GM12865 (cell line): Measurements from ENCODE around the gene CYTH4.

Experiments used
- DNase-seq: peaks from one replicate; pipeline ENCODE4 v3.0.0; 2010; ENCODE audit warnings: low read depth
- H3K4me3 ChIP-seq: 2 replicates; pipeline ENCODE4 v1.5.1; 2011; ENCODE audit warnings: mild to moderate bottlenecking, low read depth, low read length, control low read depth
- TF ChIP-seq, protein P1 (sequence below): IDR thresholded peaks from 2 replicates; pipeline ENCODE4 v1.5.1; 2011; ENCODE audit warnings: low read length, control low read depth, low read depth, inconsistent platforms; ENCODE audit not compliant: insufficient read depth; ENCODE audit errors: missing control alignments

Gene CYTH4

DNA sequence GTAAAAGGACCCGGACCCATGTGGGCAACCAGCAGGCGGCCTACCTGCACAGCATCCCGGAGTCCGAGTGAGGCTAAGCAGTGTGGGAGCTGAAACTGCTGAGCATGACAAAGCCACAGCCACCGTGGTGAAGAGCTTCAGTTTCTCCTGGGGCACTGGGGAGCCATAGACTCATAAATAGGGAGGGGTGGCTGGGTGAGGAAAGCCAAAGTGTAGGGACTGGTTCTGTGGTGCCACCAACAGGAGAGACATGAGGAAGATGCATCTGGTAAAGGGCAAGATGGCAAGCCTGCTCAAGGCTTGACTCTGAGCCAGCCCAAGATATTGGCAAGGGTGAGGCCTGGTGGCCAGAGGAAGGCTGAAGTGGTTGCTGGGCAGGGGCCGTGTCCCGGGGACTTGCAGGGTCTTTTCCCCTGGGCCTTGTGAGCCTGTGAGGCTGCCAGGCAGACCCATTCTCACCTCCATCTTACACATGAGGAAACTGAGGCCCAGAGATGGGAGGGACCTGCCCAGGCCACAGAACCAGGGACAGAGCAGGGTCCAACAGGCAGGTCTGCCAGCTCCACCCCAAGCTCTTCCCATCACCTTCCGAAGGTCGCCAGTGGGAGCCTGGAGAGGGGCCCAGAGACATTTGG lies 30.4 kb downstream of the CYTH4 start:
- no peak for DNase-seq

DNA sequence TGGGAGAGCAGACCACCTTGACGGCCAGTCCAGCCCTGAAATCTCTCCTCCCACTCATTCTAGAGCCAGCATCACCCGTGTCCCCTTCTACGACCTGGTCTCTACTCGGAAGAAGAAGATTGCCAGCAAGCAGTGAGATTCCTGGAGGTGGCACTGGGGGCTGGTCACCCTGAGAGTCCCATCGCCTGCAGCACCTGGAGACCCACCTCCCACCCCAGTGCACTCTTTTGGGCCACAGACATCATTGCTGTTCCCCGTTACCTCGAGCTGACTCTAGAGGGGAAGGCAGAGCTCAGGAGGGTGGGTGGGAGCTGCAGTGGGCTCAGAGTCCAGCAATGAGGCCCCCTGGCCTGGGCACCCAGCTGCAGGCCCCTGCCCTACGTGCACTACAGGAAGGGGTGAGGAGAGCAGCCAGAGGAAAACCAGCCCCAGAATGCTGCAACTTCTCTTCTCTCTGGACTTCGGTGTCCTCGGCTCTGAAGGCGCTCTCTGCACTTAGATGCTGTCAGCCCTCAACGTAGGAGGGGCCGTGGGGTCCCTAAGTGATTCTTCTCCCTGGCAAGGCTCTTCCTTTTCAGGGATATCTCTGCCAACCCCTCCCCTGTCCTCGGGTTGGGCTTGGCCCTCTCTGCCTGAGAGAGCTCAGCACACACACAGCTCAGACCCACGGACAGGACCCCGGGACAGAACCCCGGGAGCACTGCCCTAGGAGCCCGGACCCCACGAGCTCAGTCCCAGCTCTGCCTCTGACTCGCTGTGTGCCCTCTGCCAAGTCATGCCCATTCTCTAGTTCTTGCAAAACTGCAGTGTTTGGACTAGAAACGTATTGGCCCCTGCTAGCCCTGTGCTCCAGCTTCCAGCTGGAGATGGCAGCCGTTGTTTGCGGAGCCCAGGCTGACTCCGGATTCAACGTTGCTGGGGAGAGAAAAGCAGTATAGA lies 31.3 kb downstream of the CYTH4 start:
- TF ChIP-seq, protein P1, sequence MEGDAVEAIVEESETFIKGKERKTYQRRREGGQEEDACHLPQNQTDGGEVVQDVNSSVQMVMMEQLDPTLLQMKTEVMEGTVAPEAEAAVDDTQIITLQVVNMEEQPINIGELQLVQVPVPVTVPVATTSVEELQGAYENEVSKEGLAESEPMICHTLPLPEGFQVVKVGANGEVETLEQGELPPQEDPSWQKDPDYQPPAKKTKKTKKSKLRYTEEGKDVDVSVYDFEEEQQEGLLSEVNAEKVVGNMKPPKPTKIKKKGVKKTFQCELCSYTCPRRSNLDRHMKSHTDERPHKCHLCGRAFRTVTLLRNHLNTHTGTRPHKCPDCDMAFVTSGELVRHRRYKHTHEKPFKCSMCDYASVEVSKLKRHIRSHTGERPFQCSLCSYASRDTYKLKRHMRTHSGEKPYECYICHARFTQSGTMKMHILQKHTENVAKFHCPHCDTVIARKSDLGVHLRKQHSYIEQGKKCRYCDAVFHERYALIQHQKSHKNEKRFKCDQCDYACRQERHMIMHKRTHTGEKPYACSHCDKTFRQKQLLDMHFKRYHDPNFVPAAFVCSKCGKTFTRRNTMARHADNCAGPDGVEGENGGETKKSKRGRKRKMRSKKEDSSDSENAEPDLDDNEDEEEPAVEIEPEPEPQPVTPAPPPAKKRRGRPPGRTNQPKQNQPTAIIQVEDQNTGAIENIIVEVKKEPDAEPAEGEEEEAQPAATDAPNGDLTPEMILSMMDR = no peak
- H3K4me3 ChIP-seq = no peak overlapping the region
- DNase-seq = no peak

More for the DNA sequence above, 30.4 kb downstream of the CYTH4 start:
- TF ChIP-seq, protein P1 = no peak
- no peak overlapping the region for H3K4me3 ChIP-seq

DNA sequence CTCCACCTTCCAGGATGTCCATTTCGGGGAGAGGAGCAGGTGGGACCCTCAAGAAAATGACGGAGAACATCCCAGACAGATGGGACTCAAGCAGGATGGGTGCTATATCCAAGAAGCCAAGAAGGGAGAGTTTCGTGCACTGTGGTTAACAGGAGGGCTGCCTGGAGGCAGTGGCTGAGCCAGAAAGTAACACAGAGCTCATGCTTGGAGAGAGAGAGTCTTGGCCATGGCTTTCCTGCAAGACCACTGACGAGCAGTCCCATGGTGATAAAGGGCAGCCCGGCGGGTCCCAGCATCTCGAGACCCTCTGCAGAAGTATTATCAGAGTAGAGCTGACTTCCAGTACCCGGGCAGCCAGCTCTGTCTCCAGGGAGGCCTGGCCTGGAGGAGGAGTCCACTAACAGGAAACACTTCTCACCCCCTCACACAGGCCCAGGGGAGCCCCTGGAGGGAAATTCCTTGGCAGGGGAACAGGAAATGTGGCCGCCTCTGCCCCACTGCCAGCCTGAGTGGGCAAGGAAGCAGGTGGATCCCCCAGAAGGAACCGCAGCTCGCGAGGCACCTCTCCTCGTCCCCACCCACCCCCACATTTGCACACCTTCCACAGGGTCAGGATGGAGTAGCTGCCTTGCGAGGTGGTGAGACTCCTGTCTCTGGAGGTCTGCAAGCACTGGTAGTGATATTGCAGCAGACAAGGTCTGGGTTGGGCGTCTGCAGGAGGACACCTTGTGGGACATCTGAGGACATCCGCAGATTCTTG lies 32.2 kb downstream of the CYTH4 start:
- DNase-seq = peak; percentile 61
- TF ChIP-seq, protein P1 = no peak
- no peak overlapping the region for H3K4me3 ChIP-seq

DNA sequence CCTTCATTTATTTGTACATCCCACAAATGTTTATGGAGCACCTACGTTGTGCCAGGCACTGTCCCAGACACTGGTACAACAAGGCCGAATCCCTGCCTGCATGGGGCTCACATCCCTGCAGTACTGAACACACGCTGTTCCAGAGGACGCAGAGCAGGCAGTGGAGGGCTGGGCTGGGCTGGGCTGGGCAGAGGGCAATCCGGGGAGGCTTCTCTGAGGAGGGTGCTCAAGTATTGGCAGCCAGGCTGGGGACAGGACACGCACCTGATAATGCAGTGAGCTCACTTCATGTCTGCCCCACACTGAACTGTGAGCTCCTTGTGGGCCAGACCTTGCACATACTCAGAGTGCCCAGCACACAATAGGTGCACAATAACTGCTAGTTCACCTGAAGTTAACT lies 34.1 kb downstream of the CYTH4 start:
- TF ChIP-seq, protein P1 = no peak
- H3K4me3 ChIP-seq = no peak overlapping the region
- DNase-seq = no peak

DNA sequence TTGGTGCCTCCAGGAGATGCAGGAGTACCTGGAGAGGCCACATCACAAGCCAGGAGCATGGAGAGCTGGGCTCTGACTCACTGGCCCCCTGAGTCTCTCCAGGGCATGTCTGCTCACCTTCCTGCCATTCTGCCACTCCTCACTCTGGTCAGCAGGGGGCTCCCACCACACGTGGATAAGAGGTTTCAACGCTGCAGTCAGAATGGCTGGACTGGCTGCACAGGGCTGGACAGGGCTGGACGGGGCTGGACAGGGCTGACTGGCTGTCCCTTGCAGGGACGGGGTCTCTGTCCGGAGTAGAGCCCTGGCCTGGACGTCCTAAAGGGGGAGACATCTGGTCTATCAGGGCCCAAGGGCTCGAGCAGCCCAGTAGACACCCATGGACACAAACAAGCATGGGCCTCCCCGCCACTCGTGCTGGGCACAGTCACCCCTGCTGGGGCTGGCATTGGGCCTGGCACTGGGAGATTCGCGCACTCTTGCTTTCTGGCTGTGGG lies 34.6 kb downstream of the CYTH4 start:
- peak; percentile 87 for DNase-seq
- H3K4me3 ChIP-seq = no peak overlapping the region
- TF ChIP-seq, protein P1 = peak; percentile 93

DNA sequence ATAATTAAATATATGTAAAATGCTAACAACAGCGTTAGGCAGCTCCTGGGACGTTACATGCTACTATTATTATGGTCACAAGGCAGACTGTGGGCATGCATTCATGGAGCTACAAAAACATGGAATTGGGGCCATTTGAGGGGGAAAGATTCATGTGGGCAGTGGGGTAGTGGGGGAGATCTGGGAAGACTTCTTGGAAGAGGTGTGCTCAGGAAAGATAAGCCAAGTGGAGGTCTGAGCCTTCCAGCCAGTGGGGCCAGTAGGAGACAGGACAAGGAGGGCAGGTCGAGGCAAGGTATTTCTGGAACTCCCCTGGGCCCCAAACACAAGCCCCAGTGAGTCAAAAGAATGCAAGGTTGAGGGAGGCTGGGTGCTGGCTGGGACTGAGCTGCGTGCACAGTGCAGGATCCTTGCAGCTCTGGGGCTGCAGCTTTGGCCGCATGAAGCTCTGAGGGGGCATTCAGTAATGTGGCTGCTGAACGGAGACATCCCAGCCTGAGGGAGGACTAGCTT lies 35.4 kb downstream of the CYTH4 start:
- TF ChIP-seq, protein P1 = no peak

More for the DNA sequence above, 35.4 kb downstream of the CYTH4 start:
- H3K4me3 ChIP-seq = no peak overlapping the region
- no peak for DNase-seq
